SU-DHL-6 (cell line): Measurements from ENCODE around the gene WFDC13.
"Not testable (repeated sequence)": the region's sequence is repeated elsewhere in the genome, so short reads cannot be mapped to it uniquely, and the experiment has no call there.

ENCODE experiments used
- H2AFZ ChIP-seq: fragments of 200-600 bp; sonication (generic); 2 replicates; pipeline ENCODE4 v1.6.1; 2014; ENCODE audit warnings: low read depth, mild to moderate bottlenecking, moderate library complexity, mixed read lengths, antibody characterized with exemption, low read length; ENCODE audit not compliant: severe bottlenecking
- H3F3A ChIP-seq: fragments of 200-600 bp; shearing (Covaris generic); 2 replicates; pipeline ENCODE4 v1.6.0; 2016; ENCODE audit warnings: antibody characterized with exemption, mild to moderate bottlenecking; ENCODE audit not compliant: insufficient read depth
- H3K27ac ChIP-seq: fragments of 200-600 bp; sonication (generic); 2 replicates; pipeline ENCODE4 v1.5.1; 2016; ENCODE audit warnings: low read depth, mild to moderate bottlenecking, low read length, moderate library complexity, mixed read lengths
- H3K27me3 ChIP-seq: fragments of 200-600 bp; sonication (generic), shearing (Covaris generic); 2 replicates; pipeline ENCODE4 v1.6.0; 2014; ENCODE audit warnings: mild to moderate bottlenecking, low read length
- H3K36me3 ChIP-seq: fragments of 200-600 bp; sonication (generic); 2 replicates; pipeline ENCODE4 v1.6.1; 2014; ENCODE audit warnings: mild to moderate bottlenecking, low read length, mixed read lengths
- H3K4me2 ChIP-seq: fragments of 300-600, 200-600 bp; shearing (Covaris generic), sonication (generic); 2 replicates; pipeline ENCODE4 v1.6.0; 2014; ENCODE audit warnings: low read length, low read depth, mild to moderate bottlenecking; ENCODE audit not compliant: poor library complexity, severe bottlenecking
- H3K4me3 ChIP-seq: fragments of 200-600 bp; sonication (generic); 2 replicates; pipeline ENCODE4 v1.5.1; 2014; ENCODE audit warnings: antibody characterized with exemption, low read length, mild to moderate bottlenecking, mixed read lengths; ENCODE audit not compliant: insufficient read depth, poor library complexity, severe bottlenecking
- H3K79me2 ChIP-seq: fragments of 200-600 bp; sonication (generic); 2 replicates; pipeline ENCODE4 v1.6.1; 2014; ENCODE audit warnings: mild to moderate bottlenecking, low read length, moderate library complexity; ENCODE audit not compliant: insufficient read depth
- H3K9ac ChIP-seq: fragments of 200-600 bp; sonication (generic); 2 replicates; pipeline ENCODE4 v1.7.0; 2014; ENCODE audit warnings: mild to moderate bottlenecking, low read length
- H3K9me2 ChIP-seq: fragments of 200-600 bp; sonication (generic); replicated peaks from 2 replicates; pipeline ENCODE4 v1.6.1; 2014; ENCODE audit warnings: low read length; ENCODE audit not compliant: insufficient read depth
- H3K9me3 ChIP-seq: fragments of 200-600 bp; sonication (generic); 2 replicates; pipeline ENCODE4 v1.6.1; 2014; ENCODE audit warnings: low read length, mixed read lengths; ENCODE audit not compliant: insufficient read depth
- H4K20me1 ChIP-seq: fragments of 200-600 bp; sonication (generic); 2 replicates; pipeline ENCODE4 v1.6.1; 2014; ENCODE audit warnings: low read depth, mild to moderate bottlenecking, antibody characterized with exemption, low read length, moderate library complexity, mixed read lengths
- CTCF ChIP-seq: fragments of 200-600 bp; sonication (generic); IDR thresholded peaks from one replicate; pipeline ENCODE4 v1.5.1; 2017; ENCODE audit warnings: antibody characterized with exemption, mild to moderate bottlenecking, low read length, moderate library complexity; ENCODE audit not compliant: insufficient read depth, poor library complexity, severe bottlenecking
- EZH2phosphoT487 ChIP-seq: fragments of 200-600 bp; sonication (generic), shearing (Covaris generic); conservative IDR thresholded peaks from 2 replicates; pipeline ENCODE4 v1.6.1; 2018; ENCODE audit warnings: mild to moderate bottlenecking, antibody characterized with exemption, low read length, moderate library complexity, mixed read lengths

The WFDC13 gene

GRCh38 chr20:45701873-45702272, at the start of gene WFDC13:
Gene WFDC13, plus strand, starts transcription at chr20:45702038. Its CDS starts 86 bp downstream, at chr20:45702124.
- Histone ChIP-seq H3K4me2 (no peak within 1 kb of the TSS), H3K27me3 (no peaks in the 10 kb centered on the region), H3K9me2 (no peaks in the 10 kb centered on the region), H3K9me3 (no peaks in the 10 kb centered on the region), H2AFZ (no peak within 1 kb of the TSS), H3K27ac (no peak within 1 kb of the TSS), H3K9ac (no peak within 1 kb of the TSS), H3F3A (no peaks in the 10 kb centered on the region), H3K79me2 (no peaks in the 10 kb centered on the region), H3K36me3 (no peaks in the 10 kb centered on the region), H4K20me1 (no peaks in the 10 kb centered on the region), H3K4me3 (no peak within 1 kb of the TSS)
- TF ChIP-seq CTCF, result no peak
- TF ChIP-seq EZH2phosphoT487, result no peak

GRCh38 chr20:45657038-45657437, 44.8 kb upstream of the WFDC13 start:
- not testable (repeated sequence) for H3K36me3 ChIP-seq, H3K4me3 ChIP-seq, H3K9me2 ChIP-seq, H3K9me3 ChIP-seq, H3K4me2 ChIP-seq, H3F3A ChIP-seq, H3K79me2 ChIP-seq, H2AFZ ChIP-seq, H3K27me3 ChIP-seq, H3K27ac ChIP-seq, H4K20me1 ChIP-seq, H3K9ac ChIP-seq

GRCh38 chr20:45670139-45670538, 31.7 kb upstream of the WFDC13 start, which contains the start of gene WFDC11:
Gene WFDC11, minus strand, starts transcription at chr20:45670239. Its CDS starts 19,639 bp downstream, at chr20:45650600.
- H3K9me2 ChIP-seq, result no peaks in the 10 kb centered on the region
- H3K9me3 ChIP-seq, result no peaks in the 10 kb centered on the region
- no peak within 1 kb of the TSS for H3K27ac ChIP-seq
- H2AFZ ChIP-seq, result no peak within 1 kb of the TSS
- no peaks in the 10 kb centered on the region for H4K20me1 ChIP-seq
- H3K27me3 ChIP-seq, result no peaks in the 10 kb centered on the region
- H3K79me2 ChIP-seq, result no peaks in the 10 kb centered on the region
- H3K36me3 ChIP-seq, result no peaks in the 10 kb centered on the region
- no peak within 1 kb of the TSS for H3K4me2 ChIP-seq
- no peak within 1 kb of the TSS for H3K9ac ChIP-seq
- TF ChIP-seq EZH2phosphoT487 (no peak), CTCF (no peak)
- no peaks in the 10 kb centered on the region for H3F3A ChIP-seq
- no peak within 1 kb of the TSS for H3K4me3 ChIP-seq

GRCh38 chr20:45672765-45673164, 29.1 kb upstream of the WFDC13 start:
- Histone ChIP-seq H4K20me1 (no peaks in the 10 kb centered on the region), H2AFZ (no peak overlapping the region), H3K4me2 (no peak overlapping the region), H3K9me2 (no peaks in the 10 kb centered on the region), H3K4me3 (no peak overlapping the region), H3K36me3 (no peaks in the 10 kb centered on the region), H3K79me2 (no peaks in the 10 kb centered on the region), H3K9ac (no peak overlapping the region), H3K27me3 (no peaks in the 10 kb centered on the region), H3F3A (no peaks in the 10 kb centered on the region), H3K9me3 (no peaks in the 10 kb centered on the region), H3K27ac (no peak overlapping the region)
- TF ChIP-seq EZH2phosphoT487 (no peak), CTCF (no peak)
